Putamen (tissue), 1 donor: ENCODE measurements around the gene NEURL3.
A peak's percentile ranks its signal among the peaks of the same experiment; 100 is the strongest.
"Not testable (repeated sequence)": the region's sequence is repeated elsewhere in the genome, so short reads cannot be mapped to it uniquely, and the experiment has no call there.

Experiments
- DNase-seq: peaks from one replicate; pipeline ENCODE4 v3.0.0-alpha.2; 2016; ENCODE audit warnings: low spot score

Gene NEURL3, protein sequence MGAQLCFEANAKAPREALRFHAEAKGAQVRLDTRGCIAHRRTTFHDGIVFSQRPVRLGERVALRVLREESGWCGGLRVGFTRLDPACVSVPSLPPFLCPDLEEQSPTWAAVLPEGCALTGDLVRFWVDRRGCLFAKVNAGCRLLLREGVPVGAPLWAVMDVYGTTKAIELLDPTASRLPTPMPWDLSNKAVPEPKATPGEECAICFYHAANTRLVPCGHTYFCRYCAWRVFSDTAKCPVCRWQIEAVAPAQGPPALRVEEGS

DNA sequence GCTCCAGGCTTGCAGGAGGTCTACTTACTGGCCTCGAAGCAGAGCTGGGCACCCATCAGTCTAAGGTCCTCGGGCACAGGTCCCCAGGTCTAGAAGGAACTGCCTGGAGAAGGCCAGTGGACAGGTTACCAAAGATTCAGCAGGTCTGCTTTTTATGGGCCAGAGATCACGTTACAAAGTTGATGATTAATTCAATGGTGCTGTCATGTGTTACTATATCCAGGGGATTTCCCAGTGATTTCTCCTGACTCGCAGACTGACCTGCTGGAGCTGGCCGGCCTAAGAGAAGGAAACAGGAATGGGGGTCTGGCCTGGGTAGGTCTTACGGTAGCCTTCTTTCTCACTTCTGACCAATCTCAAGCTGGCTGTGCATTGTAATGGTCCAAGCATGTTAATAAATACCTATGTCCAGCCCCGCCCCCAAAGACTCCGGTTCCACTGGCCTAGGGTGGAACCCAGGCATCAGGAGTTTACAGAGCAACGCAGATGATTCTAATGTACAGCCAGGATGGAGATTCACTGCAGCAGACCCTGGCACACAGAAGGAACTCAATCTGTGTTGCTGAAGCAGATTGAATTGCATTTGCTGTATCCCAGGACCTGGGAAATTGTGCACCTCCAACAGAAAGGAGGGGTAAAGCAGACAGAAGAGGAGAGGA is at the start of gene NEURL3:
NEURL3 (minus strand) TSS at position 127 of the 659 bp plus-strand sequence; CDS start at position 56, 71 bp downstream.
- no peak for DNase-seq

DNA sequence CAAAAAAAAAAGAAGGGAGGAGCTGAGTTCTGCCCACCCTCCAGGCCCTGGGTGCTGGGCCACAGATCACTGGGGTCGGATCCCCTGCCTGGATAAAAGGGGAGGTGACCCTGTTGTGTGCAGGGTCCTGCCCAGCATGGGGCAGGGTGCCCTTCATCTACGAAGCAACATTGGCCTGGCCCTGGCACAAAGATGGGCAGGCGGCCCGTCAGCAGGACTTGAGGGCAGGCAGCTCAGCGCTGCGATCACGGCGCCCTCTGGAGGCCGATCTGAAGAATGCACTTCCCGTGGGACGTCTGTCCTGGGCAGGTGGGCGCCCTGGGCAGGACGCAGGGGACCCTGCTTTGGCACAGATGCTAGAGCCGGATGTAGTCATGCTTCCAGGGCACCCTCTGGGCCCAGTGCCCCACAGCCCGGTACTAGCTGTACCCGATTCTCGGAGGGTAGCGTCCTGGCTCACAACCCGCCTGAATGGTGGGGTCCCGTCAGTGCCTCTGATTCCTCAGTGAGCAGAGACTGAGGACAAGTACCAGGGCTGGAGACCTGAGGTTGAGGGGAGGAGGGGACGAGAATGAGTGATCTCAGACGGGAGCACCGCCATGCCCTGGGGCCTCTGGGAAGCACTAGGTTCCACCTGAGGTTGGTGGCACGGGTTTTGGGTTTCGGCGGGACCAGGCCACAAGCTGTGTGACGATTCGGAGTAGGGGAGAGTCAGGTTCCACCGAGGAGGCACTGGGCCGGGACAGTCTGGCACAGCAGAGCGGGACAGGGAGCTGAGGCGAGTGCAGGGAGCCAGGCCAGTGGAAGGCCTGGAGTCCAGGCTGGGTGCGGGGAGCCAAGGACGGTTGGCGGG is 49.4 kb upstream of the NEURL3 start:
- peak; percentile 59 for DNase-seq

DNA sequence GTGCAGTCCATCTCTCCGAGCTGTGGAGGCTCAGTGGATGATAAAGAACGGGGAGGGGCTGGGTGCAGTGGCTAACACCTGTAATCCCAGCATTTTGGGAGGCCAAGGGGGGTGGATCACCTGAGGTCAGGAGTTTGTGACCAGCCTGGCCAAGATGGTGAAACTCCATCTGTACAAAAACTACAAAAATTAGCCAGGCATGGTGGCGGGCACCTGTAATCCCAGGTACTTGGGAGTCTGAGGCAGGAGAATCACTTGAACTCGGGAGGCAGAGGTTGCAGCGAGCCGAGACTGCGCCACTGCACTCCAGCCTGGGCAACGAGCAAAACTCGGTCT is 48.8 kb upstream of the NEURL3 start:
- DNase-seq, result not testable (repeated sequence)

DNA sequence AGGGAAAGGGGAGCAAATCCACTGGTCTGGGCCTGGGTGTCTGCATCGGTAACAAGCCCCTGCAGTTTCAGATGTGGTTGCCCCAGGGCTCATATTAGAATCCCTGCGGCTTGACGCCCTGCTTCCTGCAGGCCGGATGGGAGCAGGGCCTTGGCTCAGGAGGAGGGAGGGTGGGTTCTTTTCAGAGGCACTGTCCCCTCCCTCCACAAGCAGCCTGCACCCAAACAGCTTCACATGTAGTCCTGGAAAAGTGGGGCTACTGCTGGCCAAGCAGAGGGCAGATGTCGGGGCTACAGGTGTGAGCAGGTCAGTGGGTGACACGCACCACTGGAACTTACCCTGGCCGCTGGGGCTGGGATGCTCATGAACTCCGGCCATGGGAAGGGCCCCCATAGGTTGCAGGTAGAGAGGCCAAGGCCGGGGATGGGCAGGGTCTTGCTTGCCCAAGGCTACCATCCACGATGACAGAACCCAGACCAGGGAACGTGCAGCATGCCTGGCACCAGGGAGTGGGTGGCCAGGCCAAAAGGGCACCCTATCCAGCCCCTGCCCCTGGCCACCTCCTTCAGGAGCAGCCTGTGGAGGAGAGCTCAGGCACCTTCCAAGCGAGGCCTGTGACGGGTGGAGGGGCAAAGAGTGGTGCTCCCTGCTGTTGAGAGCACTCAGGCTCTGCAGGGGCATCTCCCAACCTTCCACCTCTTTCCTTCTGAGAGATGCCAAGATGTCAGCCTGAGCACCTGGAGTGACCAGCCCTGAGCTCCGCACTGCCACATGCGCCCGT is 48.2 kb upstream of the NEURL3 start:
- no peak for DNase-seq

DNA sequence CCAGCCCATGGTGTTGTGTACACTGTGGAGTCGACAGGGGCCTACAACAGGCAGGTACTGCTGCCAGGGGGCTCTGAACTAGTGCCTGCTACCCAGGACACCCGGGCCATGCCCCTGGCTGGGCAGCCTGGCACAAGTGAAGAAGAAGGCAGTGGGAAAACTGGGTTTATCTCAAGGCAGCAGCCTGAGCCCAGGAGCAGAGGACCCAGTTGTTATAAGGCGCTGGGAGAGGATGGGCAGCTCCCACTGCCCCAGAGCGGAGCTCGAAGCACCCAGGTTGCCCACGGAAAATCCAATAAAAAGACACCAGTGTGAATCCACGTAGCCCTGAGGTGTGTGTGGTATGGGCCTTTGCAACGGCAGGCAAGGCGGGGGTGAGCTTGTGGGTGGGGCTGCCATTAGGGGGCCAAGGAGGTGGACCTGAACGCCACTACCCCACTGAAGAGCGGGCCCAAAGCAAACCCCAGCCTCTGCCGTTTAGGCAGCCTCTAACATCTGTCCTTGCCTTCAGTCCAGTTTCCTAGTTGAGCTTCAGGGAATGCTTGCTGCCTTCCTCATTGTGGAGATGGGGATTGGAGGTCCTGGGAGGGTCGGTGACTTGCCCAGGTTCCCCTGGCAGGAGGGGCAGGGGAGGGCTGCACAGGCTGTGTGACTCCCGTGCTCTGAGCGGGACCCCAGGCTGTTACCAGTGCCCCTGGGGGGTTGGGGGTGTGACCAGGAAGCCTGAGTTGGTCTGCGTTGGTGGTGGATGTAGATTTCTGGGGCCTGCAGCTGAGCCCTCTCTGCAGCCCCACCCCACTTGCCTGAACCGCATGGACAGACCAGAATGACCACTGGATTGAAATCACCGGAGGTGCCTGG is 47.4 kb upstream of the NEURL3 start:
- DNase-seq, result no peak

DNA sequence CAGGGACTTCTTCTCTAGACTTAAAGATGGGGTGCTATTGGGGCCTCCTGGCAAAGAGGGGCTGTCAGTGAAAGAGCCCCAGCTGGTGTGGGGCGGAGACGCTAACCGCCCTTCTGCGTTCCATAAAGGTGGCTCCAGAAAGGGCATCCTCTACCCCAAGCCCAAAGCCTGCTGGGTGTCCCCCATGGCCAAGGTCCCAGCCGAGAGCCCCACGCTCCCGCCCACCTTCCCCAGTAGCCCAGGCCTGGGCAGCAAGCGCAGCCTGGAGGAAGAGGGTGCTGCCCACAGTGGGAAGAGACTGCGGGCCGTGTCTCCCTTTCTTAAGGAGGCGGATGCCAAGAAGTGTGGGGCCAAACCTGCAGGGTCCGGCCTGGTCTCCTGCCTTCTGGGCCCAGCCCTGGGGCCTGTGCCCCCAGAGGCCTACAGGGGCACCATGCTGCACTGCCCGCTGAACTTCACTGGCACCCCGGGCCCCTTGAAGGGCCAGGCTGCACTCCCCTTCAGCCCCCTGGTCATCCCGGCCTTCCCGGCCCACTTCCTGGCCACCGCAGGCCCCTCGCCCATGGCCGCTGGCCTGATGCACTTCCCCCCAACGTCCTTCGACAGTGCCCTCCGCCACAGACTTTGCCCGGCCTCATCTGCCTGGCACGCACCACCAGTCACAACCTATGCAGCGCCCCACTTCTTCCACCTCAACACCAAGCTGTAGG is 46.6 kb upstream of the NEURL3 start:
- no peak for DNase-seq

DNA sequence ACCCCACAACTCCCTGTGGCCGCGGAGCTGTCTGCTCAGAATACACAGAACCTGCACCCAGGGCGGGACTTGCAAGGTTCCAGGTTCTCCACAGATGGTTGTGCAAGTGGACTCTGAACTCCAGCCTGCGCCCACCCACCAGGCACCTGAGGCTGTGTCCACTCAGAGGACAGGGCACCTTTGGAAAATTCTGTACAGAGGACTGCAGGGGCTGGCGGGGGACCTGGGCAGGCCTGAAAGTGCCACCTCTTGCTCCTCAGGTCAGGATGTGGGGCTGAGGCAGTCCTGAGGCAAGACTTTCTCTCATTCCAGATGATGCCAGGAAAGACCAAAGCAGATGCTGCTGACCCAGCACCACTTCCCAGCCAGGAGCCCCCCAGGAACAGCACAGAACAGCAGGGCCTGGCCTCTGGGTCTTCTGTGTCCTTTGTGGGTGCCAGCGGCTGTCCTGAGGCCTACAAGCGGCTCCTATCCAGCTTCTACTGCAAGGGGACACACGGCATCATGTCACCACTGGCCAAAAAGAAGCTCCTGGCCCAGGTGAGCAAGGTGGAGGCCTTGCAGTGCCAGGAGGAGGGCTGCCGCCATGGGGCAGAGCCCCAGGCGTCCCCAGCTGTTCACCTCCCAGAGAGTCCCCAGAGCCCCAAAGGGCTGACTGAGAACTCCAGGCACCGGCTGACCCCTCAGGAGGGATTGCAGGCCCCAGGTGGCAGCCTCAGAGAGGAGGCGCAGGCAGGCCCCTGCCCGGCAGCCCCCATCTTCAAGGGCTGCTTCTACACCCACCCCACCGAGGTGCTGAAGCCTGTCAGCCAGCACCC is 45.8 kb upstream of the NEURL3 start:
- no peak for DNase-seq

DNA sequence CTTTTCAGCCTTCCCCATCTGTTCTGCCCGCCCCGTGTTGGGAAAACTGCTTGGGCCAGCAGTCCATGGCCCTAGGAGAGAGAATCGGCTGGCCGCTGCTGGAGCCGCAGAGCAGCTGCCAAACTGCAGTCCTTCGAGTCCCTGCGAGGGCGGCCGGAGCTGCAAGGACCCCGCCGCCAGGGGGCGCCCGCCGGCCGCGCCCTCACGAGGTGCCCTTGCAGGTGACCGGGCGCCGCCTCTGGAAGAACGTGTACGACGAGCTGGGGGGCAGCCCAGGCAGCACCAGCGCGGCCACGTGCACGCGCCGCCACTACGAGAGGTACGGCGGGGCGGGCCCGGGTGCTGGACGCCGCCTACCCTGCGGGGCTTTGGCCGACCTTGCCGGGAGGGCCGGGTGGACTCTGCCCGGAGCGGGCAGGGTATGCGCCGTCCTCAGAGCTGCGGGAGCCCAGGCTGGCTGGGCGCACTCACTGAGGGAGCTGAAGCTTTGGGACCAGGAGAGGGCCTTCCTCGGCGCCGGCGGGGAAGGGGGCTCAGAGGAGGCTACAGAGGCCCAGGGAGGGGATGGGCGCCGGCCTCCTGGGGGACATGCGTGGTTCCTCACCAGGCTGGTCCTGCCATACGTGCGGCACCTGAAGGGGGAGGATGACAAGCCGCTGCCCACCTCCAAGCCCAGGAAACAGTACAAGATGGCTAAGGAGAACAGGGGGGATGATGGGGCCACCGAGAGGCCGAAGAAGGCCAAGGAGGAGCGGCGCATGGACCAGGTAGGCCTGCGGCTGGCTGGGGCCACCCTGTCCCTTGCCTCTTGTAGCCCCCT is 45.0 kb upstream of the NEURL3 start:
- no peak for DNase-seq

DNA sequence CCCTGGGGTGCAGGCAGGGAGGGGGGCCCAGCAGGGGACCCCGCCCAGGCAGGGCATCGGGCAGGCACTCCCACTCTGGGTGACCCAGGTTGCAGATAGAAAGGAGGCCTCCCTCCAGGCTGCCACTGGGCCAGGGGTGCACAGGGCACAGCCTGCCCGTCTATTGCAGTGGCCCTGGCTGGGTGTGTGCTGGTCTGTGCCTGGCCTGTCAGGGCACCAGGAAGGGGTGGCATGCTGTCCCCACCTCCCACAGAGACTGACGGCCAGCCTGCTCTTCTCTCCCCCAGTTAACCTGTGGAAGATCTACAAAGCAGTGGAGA is 44.3 kb upstream of the NEURL3 start:
- DNase-seq, result no peak

DNA sequence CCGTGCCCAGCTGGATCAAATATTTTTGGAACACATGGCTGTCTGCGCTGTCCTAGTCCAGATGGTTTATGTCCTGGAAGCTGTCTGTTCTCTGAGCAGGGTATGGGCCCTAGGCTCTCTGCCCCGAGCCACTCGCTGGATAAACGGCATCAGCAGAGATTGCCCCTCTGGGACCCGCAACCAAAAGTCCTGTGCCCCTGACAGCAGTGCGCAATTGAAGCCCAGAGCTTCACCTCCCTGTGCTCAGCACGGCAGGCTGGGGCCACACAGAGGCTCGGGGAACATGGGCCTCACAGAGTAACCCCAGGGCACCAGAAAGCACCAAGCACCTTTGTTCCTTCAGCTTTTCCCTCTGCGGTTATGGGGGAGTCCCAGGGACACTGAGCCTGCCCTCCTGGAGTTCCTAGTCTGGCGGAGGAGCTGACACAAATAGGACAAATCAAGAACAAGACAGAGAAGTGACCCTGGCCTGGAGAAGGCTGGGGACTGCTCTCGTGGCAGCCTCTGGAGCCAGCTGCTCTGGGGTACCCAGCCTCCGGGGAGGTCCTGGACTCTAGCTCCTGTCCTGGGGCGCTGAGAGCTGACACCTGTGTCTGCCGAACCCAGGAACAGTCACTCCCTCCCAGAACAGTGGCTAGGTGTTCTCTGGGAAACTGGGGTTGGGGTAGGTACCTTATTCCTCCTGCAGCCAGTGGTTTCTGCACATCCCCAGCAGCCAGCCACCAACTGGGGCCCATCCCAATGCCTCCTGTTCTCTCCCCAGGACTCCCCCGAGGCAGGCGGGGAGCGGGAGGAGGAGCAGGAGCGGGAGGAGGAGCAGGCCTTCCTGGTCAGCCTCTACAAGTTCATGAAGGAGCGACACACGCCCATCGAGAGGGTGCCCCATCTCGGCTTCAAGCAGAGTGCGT is 43.7 kb upstream of the NEURL3 start:
- no peak for DNase-seq

DNA sequence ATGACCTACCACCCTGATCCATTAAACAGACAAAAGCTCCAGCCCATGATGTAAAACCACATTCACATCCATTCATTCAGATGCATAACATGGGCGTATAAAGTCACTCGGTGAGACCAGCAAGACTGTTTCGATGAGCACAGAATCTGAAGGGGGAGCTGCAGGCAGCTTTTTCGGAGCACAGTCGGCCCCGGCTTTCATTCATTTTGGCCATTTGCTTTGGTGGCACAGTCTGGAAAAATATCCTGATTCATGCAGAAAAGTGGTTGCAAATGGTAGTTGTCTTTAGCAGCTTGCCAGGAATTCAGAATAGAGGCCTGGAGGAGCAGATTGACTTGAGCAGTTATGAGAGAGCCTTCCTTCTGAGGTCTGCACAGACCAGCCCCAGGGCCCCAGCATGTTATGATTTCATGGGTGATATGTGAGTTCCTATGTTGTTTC is 42.6 kb upstream of the NEURL3 start:
- DNase-seq, result no peak

DNA sequence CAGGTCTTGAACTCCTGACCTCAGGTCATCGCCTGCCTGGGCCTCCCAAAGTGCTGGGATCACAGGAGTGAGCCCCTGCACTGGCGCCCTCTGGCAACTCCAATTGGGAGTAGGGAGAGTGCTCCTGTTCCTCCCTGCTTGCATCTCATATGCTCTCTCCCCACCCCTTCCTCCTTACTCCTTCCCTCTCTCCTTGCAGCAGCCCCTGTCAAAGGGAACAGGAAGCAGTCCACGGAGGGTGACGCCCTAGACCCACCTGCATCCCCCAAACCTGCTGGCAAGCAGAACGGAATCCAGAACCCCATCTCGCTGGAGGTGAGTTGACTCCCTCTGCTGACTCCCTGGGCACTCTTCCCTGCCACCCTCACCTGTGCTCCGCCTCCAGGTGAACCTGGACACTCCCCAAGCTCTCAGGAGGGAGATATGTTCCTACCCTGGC is 42.1 kb upstream of the NEURL3 start:
- DNase-seq, result no peak

DNA sequence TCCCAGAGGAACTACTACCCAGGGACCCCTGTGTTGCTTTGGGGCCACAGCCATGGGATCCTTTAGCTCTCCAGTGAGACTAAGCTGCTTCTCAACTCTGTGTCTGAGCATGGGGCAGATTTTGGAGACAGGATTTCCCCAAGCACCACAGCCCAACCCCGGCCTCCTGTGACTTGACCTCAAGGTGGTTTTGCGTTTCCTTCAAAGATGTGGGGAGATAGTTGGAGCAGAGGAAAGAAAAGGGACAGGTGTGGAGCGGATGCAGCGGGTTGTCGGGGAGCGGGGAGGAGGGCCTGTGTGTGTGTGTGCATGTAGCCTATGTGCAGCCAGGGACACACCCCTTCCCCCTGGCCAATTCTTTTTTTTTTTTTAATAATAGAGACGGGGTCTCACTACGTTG is 41.6 kb upstream of the NEURL3 start:
- no peak for DNase-seq

DNA sequence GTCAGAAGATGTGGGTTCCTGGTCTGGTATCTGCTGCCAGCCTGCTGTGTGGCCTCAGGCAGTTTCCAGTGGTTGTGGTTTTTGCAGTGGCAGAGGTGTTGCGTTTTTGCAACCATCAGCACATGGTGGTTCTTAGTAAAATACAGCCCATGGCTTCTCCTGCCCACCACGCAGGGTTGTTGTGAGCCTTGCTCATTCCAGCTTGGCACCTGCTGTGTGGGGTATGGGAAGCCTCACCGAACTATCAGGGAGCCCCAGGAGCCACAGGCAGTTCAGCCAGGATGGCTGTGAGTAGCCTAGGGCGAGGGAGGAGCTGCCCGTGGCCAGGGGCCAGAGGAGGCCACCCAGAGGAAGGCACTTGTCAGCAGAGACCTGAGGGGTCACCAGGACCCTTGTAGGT is 41.2 kb upstream of the NEURL3 start:
- DNase-seq, result no peak

DNA sequence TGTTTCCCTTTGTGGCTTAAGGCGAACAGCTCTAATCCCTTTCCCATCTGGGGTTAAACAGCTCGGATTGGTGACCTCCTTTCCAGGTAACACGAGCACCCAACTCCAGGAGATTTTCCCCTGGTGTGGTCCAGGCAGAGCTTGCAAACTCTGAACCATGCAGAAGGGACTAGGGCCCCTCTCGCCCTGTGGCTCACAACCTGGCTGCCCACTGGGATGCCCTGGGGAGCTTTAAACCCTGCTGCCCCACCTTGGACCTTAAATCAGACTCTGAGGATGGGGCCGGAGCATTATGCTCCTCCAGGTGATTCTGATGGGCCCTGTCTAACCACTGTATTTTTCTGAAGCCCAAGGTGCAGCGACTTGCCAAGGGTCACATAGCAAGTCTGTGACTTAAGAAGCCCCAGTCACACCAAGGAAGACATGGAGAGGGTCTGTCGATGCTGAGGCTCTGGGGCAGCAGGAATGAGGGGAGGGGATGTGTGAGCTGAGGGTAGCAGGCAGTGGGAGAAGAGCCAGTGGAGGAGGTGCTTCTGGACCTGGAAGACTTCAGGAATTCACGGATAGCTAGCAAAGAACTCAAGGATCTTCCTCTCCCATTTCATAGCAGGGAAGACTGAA is 37.3 kb upstream of the NEURL3 start:
- DNase-seq, result no peak

DNA sequence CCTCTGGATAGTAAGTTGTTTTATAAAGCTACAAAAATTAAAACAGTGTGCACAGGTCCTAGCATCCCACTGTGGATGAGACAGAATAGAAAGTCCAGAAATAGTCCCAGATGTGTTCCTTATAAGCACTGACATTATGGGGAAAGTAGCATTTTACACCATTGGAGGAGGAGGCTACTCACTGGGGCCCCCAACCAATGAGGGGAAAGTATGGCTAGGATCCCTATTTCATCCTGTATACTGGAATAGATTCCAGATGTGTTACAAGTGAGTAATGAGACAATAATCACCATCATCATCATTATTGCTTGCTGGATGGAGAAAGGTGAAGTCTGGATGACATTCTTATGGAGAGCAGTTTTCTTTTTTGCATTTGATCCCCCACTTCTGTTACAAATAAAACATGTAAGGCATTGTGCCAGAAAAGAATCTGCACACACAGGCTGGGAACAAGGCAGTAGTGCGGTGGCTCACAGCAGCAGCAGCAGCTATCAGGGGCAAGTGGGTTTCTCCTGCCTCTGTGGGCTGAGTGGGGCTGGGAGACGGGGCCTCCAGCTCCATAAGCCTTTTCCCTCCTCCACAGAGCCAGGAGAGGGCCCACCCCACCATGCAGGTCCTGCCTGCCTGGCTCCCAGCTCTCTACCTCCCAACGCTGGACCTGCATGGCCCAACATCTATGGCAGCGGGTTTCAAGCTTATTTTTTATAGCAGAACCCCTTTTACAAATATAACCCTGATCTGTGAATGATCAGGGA is 36.4 kb upstream of the NEURL3 start:
- DNase-seq, result no peak

DNA sequence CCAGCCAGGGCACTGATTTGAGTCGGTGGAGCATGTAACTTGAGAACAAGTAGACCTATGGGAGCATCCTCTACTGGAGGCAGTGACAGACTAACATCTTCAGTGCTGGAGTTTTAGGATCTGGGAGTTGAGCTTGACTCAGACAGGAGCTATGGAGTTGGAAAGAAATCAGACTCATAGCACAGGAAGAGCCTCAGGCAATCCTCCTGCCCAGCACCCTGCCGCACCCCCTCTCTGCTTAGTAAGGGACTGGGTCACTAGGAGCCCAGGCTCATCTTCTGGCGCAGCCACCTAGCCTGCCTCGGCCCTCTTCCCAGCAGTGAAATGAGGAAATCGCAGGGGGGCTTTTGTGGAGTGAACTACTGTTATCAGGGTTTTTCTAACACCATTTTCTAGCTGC is 35.0 kb upstream of the NEURL3 start:
- no peak for DNase-seq
